SH-SY5Y (cell line): ENCODE measurements around the gene CYFIP2.

Experiments
- GATA2 ChIP-seq: IDR thresholded peaks from 2 replicates; pipeline ENCODE4 v1.6.1; 2011; ENCODE audit warnings: mild to moderate bottlenecking, low read depth, low read length
- GATA3 ChIP-seq: IDR thresholded peaks from 2 replicates; pipeline ENCODE4 v1.6.1; 2011; ENCODE audit warnings: low read depth, mild to moderate bottlenecking, low read length, moderate library complexity

- no peak for TF ChIP-seq GATA3
- TF ChIP-seq GATA2: no peak
Measured at GRCh38 chr5:157290981-157291711, 25.2 kb downstream of the CYFIP2 start.
